ENCODE data around the gene PHLDB3.

The PHLDB3 gene

DNA sequence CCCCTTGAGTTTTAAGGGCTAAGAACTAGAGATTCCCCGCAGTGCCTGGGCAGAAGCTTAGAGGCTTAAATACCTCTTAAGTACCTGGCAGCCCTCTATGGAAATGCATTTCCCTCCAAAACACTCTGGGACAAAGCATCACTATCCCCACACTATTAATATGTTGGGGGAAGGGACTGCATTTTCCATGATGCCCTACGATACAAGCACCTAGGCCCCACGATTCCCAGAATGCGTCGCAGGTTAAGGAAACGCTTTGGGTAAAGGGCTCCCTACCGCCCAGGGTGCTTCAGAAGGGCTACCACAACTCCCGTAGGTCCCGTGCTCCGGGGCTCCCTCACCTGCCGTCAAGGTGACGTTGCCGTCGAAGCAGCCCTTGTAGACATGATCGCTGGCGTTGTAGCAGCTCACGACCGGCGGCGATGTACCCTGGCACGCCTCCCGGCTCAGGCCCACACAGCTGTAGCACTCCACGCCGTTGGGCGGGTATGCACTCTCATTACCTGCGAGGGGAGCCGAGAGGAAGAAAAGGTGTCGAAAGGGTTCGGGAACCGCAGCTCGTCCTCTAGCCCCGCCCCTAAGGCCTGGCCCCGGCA is 41.7 kb downstream of the PHLDB3 start:
- no peaks in the 10 kb centered on the region for H3K9me3 Mint-ChIP-seq
- peak overlapping the region; percentile 88 to 92 for H3K4me3 Mint-ChIP-seq

GRCh38 chr19:43462383-43462782 is 42.2 kb downstream of the PHLDB3 start:
- peak overlapping the region; percentile 20 for H3K27ac Mint-ChIP-seq

More for the DNA sequence above, 41.7 kb downstream of the PHLDB3 start:
- Mint-ChIP-seq H3K27me3 (peaks cover 10 to 28% of the 10 kb centered on the region in 2 donors), H3K27ac (peak overlapping the region; percentile 39), H3K36me3 (no peaks in the 10 kb centered on the region), H3K4me1 (peaks cover 16 to 41% of the 10 kb centered on the region in 2 donors)
- ATAC-seq (replicated peaks) (no peak), DNase-seq (no peak)

DNA sequence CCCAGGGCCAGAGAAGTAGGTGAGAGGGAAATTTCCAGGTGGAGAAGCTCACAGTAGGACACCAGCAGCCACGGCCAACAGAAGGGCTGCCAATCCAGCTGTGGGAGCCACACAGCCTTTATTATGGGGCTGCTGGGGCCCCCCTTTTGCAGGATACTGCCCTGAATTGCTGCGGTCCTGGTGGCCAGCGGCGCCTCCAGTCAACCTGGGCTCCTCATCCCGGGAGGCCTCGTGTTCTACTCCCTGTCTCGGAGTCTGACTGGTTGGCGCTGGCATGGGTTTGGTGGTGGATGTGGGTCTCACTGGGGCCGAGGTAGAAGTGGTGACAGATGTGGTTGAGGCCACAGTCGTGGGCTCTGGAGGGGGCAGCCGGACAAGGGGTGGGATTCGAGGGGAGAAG is 43.2 kb downstream of the PHLDB3 start:
- peak overlapping the region; percentile 10 for H3K27ac Mint-ChIP-seq
- ATAC-seq (replicated peaks) (no peak), DNase-seq (no peak)
- H3K27me3 Mint-ChIP-seq = peaks cover 10 to 28% of the 10 kb centered on the region in 2 donors
- peaks cover 16 to 41% of the 10 kb centered on the region in 2 donors for H3K4me1 Mint-ChIP-seq
- H3K9me3 Mint-ChIP-seq = no peaks in the 10 kb centered on the region
- no peaks in the 10 kb centered on the region for H3K36me3 Mint-ChIP-seq
- H3K4me3 Mint-ChIP-seq = peak overlapping the region in 1 of 2 donors; percentile 46

More at GRCh38 chr19:43462383-43462782, 42.2 kb downstream of the PHLDB3 start:
- Mint-ChIP-seq H3K4me1 (peaks cover 16 to 41% of the 10 kb centered on the region in 2 donors), H3K4me3 (peak overlapping the region in 1 of 2 donors; percentile 8), H3K27me3 (peaks cover 10 to 28% of the 10 kb centered on the region in 2 donors), H3K9me3 (no peaks in the 10 kb centered on the region), H3K36me3 (no peaks in the 10 kb centered on the region)
- ATAC-seq (replicated peaks) (no peak), DNase-seq (no peak)

- no peak overlapping the region for H3K27ac Mint-ChIP-seq
- H3K36me3 Mint-ChIP-seq = no peaks in the 10 kb centered on the region
- peaks cover 2 to 20% of the 10 kb centered on the region in 2 donors for H3K27me3 Mint-ChIP-seq
- H3K9me3 Mint-ChIP-seq = no peaks in the 10 kb centered on the region
- ATAC-seq (replicated peaks) = no peak
- DNase-seq = no peak
- H3K4me3 Mint-ChIP-seq = no peak overlapping the region
- H3K4me1 Mint-ChIP-seq = peaks cover 21 to 48% of the 10 kb centered on the region in 2 donors
Measured at GRCh38 chr19:43460362-43461016, 44.1 kb downstream of the PHLDB3 start.

- Mint-ChIP-seq H3K4me3 (no peak overlapping the region), H3K27me3 (peaks cover under 1 to 14% of the 10 kb centered on the region in 2 donors), H3K4me1 (peaks cover 17 to 39% of the 10 kb centered on the region in 2 donors), H3K36me3 (no peaks in the 10 kb centered on the region), H3K9me3 (no peaks in the 10 kb centered on the region), H3K27ac (no peak overlapping the region)
- ATAC-seq (replicated peaks) (no peak), DNase-seq (no peak)
Measured at GRCh38 chr19:43457809-43458208, 46.7 kb downstream of the PHLDB3 start.

GRCh38 chr19:43455321-43456113 is 49.0 kb downstream of the PHLDB3 start:
- ATAC-seq (replicated peaks) (peak in 1 of 2 donors; percentile 52), DNase-seq (no peak)
- Mint-ChIP-seq H3K36me3 (peaks cover 4 to 7% of the 10 kb centered on the region in 2 donors), H3K4me1 (peaks cover 19 to 28% of the 10 kb centered on the region in 2 donors), H3K4me3 (no peak overlapping the region), H3K27ac (no peak overlapping the region), H3K27me3 (peaks cover 7 to 15% of the 10 kb centered on the region in 2 donors), H3K9me3 (peaks cover 3 to 6% of the 10 kb centered on the region in 2 donors)

GRCh38 chr19:43454031-43454430 is 50.5 kb downstream of the PHLDB3 start:
- Mint-ChIP-seq H3K4me3 (no peak overlapping the region), H3K9me3 (peaks cover 3 to 6% of the 10 kb centered on the region in 2 donors), H3K27me3 (peaks cover 7 to 15% of the 10 kb centered on the region in 2 donors), H3K4me1 (peaks cover 19 to 28% of the 10 kb centered on the region in 2 donors), H3K36me3 (peaks cover 4 to 7% of the 10 kb centered on the region in 2 donors), H3K27ac (peak overlapping the region; percentile 1)
- ATAC-seq (replicated peaks) (no peak), DNase-seq (no peak)

DNA sequence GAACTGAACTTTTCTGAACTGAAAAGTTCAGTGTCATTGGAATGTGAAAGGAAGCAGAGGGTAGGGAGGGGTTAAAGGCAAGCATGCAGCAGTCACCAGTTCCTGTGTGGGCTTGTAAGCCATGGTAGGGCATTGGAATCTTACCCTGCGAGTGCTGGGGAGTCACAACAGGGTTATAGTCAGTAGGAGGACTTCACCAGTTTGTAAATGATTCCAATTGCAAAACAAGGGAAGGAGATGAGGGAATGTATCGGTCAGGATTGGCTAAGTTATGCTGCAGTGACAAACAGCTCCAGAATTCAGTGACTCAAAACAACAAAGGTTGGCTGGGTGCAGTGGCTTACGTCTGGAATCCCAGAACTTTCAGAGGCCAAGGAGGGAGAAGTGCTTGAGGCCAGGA is 52.0 kb downstream of the PHLDB3 start:
- peak overlapping the region; percentile 16 for H3K27ac Mint-ChIP-seq
- peaks cover 7 to 15% of the 10 kb centered on the region in 2 donors for H3K27me3 Mint-ChIP-seq
- DNase-seq (no peak), ATAC-seq (replicated peaks) (no peak)
- no peak overlapping the region for H3K4me3 Mint-ChIP-seq
- H3K9me3 Mint-ChIP-seq = peaks cover 3 to 6% of the 10 kb centered on the region in 2 donors
- H3K4me1 Mint-ChIP-seq = peaks cover 19 to 28% of the 10 kb centered on the region in 2 donors
- H3K36me3 Mint-ChIP-seq = peaks cover 4 to 7% of the 10 kb centered on the region in 2 donors

DNA sequence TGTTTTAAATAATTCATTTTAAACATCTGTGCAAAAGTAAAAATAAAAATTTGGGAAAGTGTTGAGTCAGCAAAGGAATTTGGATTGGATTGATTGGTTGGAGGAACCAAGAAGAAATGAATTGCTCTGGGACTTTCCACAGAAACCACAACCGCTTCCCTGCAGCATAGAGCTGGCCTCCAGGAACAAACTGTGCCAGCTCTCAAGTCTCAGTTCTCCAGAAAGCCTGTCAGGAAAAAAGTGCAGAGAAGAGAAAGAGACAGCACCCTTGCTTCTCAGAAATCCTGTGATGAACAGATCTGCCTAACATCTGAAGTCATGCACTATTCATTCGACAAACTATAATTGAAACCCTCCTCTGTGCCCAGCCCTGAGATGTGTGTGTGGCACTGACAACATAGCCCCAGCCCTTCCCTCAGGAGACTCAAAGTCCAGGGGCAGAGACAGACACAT is 54.0 kb downstream of the PHLDB3 start:
- DNase-seq (no peak), ATAC-seq (replicated peaks) (peak; percentile 45 to 51)
- H3K9me3 Mint-ChIP-seq = peaks cover 3 to 6% of the 10 kb centered on the region in 2 donors
- peaks cover 7 to 15% of the 10 kb centered on the region in 2 donors for H3K27me3 Mint-ChIP-seq
- H3K4me1 Mint-ChIP-seq = peaks cover 17 to 30% of the 10 kb centered on the region in 2 donors
- H3K27ac Mint-ChIP-seq = no peak overlapping the region
- H3K4me3 Mint-ChIP-seq = no peak overlapping the region
- H3K36me3 Mint-ChIP-seq = peaks cover 4 to 7% of the 10 kb centered on the region in 2 donors

DNA sequence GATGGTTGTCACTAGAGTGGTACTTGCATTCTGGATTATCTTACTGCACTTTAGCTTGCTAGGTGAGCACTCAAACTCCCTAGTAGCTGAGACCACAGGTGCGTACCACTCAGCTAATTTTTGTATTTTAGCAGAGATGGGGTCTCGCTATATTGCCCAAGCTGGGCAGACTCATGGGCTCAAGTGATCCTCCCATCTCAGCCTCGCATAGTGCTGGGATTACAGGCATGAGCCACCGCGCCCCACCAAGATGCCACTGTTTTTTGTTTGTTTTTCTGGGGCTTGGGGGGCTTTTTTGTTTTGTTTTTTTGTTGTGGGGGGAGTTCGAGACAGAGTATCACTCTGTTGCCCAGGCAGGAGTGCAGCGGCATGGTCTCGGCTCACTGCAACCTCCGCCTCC is 56.9 kb downstream of the PHLDB3 start:
- Mint-ChIP-seq H3K27me3 (peaks cover 5% of the 10 kb centered on the region in 2 donors), H3K4me3 (no peak overlapping the region), H3K4me1 (peaks cover 15 to 17% of the 10 kb centered on the region in 2 donors), H3K36me3 (peaks cover 3 to 6% of the 10 kb centered on the region in 2 donors), H3K27ac (no peak overlapping the region), H3K9me3 (peaks cover 2 to 5% of the 10 kb centered on the region in 2 donors)
- DNase-seq (no peak), ATAC-seq (replicated peaks) (no peak)

DNA sequence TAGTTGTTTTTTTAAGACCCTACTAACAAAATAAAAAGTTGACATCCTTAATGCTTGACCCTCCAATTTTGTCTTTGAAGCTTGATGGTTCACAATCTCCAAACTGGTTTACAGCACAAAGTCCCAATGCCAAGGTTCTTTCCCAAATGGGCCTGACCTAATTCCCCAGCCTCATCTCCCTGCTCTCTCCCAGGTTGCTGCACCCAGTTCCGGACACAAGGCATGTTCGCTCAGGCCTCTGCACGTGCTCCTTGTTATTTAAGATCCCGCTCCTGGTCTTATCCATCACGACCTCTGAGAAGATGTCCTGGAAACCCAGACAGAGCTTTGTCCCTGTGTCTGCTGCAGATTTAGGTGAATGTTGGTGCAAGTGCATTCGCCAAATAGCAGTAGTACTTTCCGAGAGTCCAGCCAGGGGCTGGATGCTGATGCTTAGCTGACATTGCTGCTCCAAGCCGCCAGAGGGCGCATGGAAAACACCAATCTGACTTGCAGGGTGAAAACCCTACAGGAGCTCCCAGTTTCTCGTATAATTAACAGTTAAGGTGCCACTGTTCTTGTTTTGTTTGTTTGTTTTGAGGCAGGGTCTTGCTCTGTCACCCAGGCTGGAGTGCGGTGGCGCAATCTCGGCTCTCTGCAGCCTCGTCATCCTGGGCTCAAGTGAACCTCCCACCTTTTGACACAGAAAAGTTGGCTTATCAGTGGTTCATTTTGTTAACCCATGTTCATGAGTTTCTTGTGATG is 57.6 kb downstream of the PHLDB3 start:
- Mint-ChIP-seq H3K27ac (no peak overlapping the region), H3K9me3 (no peaks in the 10 kb centered on the region), H3K4me1 (peaks cover 10 to 13% of the 10 kb centered on the region in 2 donors), H3K4me3 (no peak overlapping the region), H3K27me3 (no peaks in the 10 kb centered on the region), H3K36me3 (no peaks in the 10 kb centered on the region)
- ATAC-seq (replicated peaks) (peak; percentile 81 to 87), DNase-seq (peak; percentile 61)

DNA sequence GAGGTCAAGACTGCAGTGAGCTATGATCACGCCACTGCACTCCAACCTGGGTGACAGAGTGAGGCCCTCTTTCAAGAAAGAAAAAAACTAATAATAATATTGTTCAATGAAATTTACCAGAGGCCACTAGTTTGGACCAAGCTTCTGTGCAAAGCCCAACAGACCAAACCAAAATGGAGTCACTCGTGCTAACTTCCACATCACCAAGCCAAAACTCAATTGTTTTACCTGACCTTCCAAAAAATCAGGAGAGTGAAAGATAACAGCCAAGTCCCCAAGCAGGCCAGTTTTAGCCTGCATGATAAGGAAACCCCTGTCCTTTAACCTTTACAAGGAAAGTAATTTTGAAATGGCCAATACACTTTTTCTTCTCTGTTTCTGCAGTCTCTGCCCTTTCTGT is 59.1 kb downstream of the PHLDB3 start:
- Mint-ChIP-seq H3K4me3 (no peak overlapping the region), H3K9me3 (no peaks in the 10 kb centered on the region), H3K27ac (no peak overlapping the region), H3K27me3 (no peaks in the 10 kb centered on the region), H3K4me1 (peaks cover 3 to 8% of the 10 kb centered on the region in 2 donors), H3K36me3 (no peaks in the 10 kb centered on the region)
- no peak for ATAC-seq (replicated peaks)
- DNase-seq = no peak

- no peak overlapping the region for H3K27ac Mint-ChIP-seq
- ATAC-seq (replicated peaks) (no peak), DNase-seq (no peak)
- no peaks in the 10 kb centered on the region for H3K36me3 Mint-ChIP-seq
- no peak overlapping the region for H3K4me3 Mint-ChIP-seq
- no peaks in the 10 kb centered on the region for H3K27me3 Mint-ChIP-seq
- peaks cover 3 to 8% of the 10 kb centered on the region in 2 donors for H3K4me1 Mint-ChIP-seq
- H3K9me3 Mint-ChIP-seq = no peaks in the 10 kb centered on the region
Measured at GRCh38 chr19:43444531-43445287, 59.8 kb downstream of the PHLDB3 start.
